GM12801 (cell line): ENCODE measurements around the gene RSRC1.

Experiments
- TF ChIP-seq, protein P1 (sequence below): IDR thresholded peaks from one replicate; pipeline ENCODE4 v1.5.1; 2011; ENCODE audit warnings: control low read depth; ENCODE audit not compliant: insufficient read length; ENCODE audit errors: extremely low read depth

RSRC1 gene

DNA sequence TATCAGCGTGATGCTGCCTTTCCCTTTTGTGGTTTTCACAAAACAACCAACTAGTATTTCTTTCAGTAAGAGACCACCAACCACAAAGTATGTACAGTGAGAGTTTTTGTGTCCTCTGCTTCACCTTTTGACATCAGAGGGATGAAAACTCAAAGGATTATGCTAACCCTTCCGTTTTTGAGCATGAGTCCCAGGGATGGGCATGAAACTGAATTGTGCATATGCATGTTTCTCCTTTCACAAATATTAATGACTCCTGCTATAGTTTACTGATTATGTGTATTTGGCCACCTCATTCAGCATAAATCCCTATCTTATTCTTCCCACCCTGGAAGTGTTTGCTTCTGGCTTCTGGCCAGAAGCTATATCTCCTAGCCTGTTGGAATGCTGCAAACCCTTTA lies 59.2 kb downstream of the RSRC1 start:
- TF ChIP-seq, protein P1, sequence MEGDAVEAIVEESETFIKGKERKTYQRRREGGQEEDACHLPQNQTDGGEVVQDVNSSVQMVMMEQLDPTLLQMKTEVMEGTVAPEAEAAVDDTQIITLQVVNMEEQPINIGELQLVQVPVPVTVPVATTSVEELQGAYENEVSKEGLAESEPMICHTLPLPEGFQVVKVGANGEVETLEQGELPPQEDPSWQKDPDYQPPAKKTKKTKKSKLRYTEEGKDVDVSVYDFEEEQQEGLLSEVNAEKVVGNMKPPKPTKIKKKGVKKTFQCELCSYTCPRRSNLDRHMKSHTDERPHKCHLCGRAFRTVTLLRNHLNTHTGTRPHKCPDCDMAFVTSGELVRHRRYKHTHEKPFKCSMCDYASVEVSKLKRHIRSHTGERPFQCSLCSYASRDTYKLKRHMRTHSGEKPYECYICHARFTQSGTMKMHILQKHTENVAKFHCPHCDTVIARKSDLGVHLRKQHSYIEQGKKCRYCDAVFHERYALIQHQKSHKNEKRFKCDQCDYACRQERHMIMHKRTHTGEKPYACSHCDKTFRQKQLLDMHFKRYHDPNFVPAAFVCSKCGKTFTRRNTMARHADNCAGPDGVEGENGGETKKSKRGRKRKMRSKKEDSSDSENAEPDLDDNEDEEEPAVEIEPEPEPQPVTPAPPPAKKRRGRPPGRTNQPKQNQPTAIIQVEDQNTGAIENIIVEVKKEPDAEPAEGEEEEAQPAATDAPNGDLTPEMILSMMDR, result no peak

DNA sequence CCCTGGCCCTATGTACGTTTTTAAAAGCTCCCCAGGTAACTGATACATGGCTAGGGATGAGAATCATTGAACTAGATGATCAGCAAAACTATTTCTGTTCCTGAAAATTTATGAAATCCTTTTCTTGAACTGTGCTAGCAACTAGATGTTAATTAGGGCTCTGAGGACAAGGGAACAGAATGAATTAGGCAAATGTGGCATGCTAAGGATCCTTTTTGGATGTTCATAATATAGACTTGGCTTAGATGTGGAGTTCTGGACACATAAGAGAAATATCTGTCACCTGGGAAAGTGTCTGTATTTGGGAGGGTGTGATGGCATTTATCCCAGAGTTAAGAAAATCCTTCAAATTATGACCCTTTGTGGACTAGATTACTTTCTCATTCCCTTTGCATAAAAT lies 71.2 kb downstream of the RSRC1 start:
- TF ChIP-seq, protein P1, result no peak

DNA sequence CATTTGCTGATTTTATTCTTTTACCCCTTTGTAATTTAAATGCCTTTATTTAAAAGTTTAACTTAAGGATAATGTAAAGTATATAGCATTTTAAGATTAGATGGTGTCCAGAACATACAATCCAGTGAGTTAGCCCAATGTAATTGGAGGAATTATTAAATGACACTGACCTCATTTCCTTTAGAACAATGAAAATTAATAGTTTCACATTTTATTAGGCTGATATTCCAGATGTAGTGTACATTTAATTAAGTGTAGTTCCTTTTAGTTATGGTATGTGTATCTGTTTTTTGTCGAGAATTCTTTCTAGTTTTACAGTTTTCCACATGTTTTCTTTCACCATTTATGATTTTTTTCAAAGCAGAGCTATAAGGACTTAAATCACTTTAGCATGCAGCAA lies 75.8 kb downstream of the RSRC1 start:
- TF ChIP-seq, protein P1, result no peak

DNA sequence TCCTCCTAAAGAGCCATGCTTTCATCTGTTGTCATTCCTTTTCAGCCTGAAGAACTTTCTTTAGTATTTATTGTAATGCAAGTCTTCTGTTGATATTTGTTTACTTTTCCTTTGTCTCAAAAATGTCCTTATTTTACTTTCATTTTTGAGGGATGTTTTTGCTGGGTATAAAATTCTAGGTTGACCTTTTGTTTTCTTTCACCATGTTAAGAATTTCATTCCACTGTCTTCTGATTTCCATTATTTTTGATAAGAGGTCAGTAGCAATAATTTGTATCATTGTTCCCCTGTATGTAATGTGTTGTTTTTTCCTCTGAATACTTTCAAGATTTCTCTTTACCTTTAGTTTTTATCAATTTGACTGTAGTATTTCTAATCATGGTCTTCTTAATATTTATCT lies 91.1 kb downstream of the RSRC1 start:
- TF ChIP-seq, protein P1, result no peak

DNA sequence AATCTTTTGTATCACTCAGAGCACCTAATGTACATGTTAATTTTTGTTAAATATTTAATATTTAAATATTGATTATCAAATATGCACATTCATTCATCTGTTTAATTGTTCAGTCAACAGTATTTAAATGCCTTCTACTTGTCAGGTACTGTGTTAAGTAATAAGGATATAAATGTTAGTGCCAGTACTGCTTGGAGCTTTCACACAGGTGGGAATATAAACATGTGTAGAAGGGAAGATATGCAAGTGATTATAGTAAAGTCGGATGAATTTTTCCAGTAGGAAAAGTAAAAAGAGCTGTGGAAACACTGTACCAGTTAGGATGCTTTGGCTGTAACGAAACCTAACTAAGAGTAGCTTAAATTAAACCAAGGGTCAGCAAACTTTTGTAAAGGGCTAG lies 95.4 kb downstream of the RSRC1 start:
- TF ChIP-seq, protein P1, result no peak

DNA sequence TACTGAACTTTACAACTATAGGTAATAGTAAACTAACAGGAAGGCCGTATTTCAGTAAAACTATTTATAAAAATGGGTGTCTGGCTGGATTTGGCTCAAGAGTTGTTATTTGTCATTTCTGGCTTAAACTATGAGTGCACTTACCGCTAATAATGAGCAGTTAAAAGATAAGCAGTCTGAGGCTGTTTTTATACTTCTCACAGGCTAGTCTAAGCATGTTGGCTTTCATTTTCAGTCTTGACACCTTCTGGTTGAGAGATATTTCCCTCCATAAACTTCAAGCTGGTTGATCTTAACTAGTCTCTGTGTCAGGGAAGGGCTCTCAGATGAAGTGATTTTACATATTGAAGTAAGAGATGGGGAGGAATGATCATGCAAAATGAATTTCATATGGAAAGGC lies 96.1 kb downstream of the RSRC1 start:
- TF ChIP-seq, protein P1, result no peak

DNA sequence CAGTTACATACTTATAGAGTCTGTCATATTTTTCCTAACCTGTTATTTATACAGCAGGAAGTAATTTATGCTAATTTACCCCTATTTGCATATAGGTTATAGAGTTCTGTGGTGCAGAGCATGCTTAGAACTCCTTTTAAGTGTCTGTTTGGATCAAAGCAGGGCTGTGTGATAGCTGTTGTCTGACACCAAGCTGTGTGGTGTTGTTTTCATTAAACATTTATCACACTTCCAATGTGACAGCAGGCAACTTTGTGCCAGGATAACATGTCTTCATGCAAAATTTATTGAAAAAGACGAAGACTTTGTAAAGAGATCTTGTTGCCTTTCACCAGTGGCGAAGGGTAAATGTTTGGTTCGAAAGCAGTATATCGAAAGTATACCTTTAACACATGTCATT lies 100.2 kb downstream of the RSRC1 start:
- TF ChIP-seq, protein P1, result no peak

DNA sequence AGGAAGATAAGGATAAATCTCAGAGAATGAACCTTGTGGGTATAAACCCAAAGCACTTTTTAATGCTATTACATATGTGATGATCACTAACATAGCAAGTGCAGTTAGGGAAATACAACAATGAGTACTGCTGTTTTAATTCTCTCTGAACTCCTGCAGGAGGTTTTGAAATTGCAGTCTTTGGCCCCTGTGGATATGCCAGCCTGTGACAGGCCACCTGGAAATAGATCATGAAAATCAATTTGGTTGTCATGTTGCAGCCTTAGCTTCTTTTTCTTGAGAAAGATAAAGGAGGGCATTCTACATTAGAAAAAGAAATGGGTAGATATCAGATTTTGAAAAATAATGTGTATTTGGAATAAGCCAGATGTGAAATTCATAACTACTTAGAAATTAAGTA lies 103.6 kb downstream of the RSRC1 start:
- TF ChIP-seq, protein P1, result no peak
